ENCODE results near the gene ITM2B. TPM values are rescaled to one million over a fixed set of nuclear protein-coding genes. Genes with fewer than 3 reads are reported as not detected.

Gene ITM2B
- total RNA-seq (2022; extraction: Qiagen RNA extraction): 126 to 170 TPM (median 145 TPM) in 5 replicates

DNA sequence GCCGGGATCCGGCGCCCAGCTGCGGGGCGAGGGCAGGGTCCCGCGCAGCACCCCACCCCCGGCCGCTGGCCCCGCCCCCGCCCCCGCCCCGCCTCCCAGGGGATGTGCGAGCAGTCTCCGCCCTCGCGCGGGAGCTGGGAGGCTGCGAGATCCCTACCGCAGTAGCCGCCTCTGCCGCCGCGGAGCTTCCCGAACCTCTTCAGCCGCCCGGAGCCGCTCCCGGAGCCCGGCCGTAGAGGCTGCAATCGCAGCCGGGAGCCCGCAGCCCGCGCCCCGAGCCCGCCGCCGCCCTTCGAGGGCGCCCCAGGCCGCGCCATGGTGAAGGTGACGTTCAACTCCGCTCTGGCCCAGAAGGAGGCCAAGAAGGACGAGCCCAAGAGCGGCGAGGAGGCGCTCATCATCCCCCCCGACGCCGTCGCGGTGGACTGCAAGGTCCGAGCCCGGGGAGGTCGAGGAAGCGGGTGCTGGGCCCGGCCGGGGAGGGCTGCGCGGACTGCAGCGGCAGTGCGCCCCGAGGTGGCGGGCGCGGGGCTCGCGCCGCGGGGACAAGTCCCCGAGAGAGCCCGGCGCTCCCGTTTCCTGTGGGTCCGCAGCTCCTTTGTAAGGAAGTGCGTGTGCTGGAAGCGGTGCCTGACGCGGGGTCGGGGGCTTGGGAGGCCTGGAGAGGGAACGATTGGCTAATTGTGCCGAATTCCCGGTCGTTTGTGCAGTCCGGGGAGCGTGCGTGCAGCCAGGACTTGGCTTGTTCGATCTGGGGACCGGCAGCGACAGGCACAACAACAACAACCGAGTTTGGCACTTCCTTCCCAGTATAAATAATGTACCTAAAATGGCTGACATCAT, at the start of gene ITM2B:
ITM2B (plus strand) TSS at position 161 of the 843 bp plus-strand sequence; CDS start at position 316, 155 bp downstream.

DNA sequence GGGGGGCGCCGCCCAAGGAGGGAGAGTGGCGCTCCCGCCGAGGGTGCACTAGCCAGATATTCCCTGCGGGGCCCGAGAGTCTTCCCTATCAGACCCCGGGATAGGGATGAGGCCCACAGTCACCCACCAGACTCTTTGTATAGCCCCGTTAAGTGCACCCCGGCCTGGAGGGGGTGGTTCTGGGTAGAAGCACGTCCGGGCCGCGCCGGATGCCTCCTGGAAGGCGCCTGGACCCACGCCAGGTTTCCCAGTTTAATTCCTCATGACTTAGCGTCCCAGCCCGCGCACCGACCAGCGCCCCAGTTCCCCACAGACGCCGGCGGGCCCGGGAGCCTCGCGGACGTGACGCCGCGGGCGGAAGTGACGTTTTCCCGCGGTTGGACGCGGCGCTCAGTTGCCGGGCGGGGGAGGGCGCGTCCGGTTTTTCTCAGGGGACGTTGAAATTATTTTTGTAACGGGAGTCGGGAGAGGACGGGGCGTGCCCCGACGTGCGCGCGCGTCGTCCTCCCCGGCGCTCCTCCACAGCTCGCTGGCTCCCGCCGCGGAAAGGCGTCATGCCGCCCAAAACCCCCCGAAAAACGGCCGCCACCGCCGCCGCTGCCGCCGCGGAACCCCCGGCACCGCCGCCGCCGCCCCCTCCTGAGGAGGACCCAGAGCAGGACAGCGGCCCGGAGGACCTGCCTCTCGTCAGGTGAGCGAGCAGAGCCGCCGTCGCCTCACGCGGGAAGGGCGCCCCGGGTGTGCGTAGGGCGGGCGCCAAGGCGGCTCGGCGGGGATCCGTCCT, 70.5 kb downstream of the ITM2B start, which contains the start of gene RB1:
RB1 (plus strand) TSS at position 393 of the 784 bp plus-strand sequence; CDS start at position 555, 162 bp downstream.

Other genes with a start within 250 kb of the ITM2B start
- gene SUCLA2, start 231.9 kb upstream of the ITM2B start, total RNA-seq (2022; extraction: Qiagen RNA extraction): 25.6 to 35.8 TPM (median 29.1 TPM) in 5 replicates
- 27.0 to 30.3 TPM (median 28.4 TPM) in 5 replicates for gene NUDT15, start 195.5 kb upstream of the ITM2B start, total RNA-seq (2022; extraction: Qiagen RNA extraction)
- 34.0 to 42.6 TPM (median 35.5 TPM) in 5 replicates for gene MED4, start 138.1 kb upstream of the ITM2B start, total RNA-seq (2022; extraction: Qiagen RNA extraction)
- 11.9 to 21.6 TPM (median 12.9 TPM) in 5 replicates for gene RB1, start 70.5 kb downstream of the ITM2B start, total RNA-seq (2022; extraction: Qiagen RNA extraction)
- 0.34 to 1.2 TPM (median 1.0 TPM) in 5 replicates for gene LPAR6, start 179.9 kb downstream of the ITM2B start, total RNA-seq (2022; extraction: Qiagen RNA extraction)

Data from A549 treated with CORT108297 at 1 μM for 4 hours (cell line).